Epithelial cell of esophagus (primary cell): ENCODE data around the gene ENOPH1.

Source experiments
- DNase-seq: peaks from one replicate; pipeline ENCODE4 v3.0.0; 2010; ENCODE audit warnings: low read depth
- H3K4me3 ChIP-seq: 2 replicates; pipeline ENCODE4 v1.5.1; 2011; ENCODE audit warnings: mild to moderate bottlenecking, low read length, control low read depth
- CTCF ChIP-seq: IDR thresholded peaks from 2 replicates; pipeline ENCODE4 v1.5.1; 2011; ENCODE audit warnings: low read depth, mild to moderate bottlenecking, low read length, control low read depth, inconsistent platforms; ENCODE audit not compliant: insufficient read depth; ENCODE audit errors: missing control alignments

The ENOPH1 gene

DNA sequence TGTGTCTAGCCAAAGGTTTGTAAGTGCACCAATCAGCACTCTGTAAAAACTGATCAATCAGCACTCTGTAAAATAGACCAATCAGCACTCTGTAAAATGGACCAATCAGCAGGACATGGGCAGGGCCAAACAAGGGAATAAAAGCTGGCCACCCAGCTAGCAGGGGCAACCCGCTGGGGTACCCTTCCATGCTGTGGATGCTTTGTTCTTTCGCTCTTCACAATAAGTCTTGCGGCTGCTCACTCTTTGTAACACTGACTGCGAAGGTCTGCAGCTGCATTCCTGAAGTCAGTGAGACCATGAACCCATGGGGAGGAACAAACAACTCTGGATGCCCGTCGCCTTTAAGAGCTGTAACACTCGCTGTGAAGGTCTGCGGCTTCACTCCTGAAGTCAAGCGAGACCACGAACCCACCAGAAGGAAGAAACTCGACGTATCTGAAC lies 14.4 kb upstream of the ENOPH1 start:
- no peak overlapping the region for H3K4me3 ChIP-seq
- TF ChIP-seq CTCF = no peak
- DNase-seq = no peak

- no peak for DNase-seq
- TF ChIP-seq CTCF = no peak
- no peak overlapping the region for H3K4me3 ChIP-seq
These were observed 10.9 kb upstream of the ENOPH1 start for GRCh38 chr4:82419451-82419850.

GRCh38 chr4:82421796-82422560 lies 8.4 kb upstream of the ENOPH1 start:
- TF ChIP-seq CTCF = no peak

GRCh38 chr4:82422616-82423015 lies 7.8 kb upstream of the ENOPH1 start:
- no peak overlapping the region for H3K4me3 ChIP-seq
- no peak for TF ChIP-seq CTCF
- no peak for DNase-seq

More at GRCh38 chr4:82421796-82422560, 8.4 kb upstream of the ENOPH1 start:
- no peak for DNase-seq
- H3K4me3 ChIP-seq = no peak overlapping the region

DNA sequence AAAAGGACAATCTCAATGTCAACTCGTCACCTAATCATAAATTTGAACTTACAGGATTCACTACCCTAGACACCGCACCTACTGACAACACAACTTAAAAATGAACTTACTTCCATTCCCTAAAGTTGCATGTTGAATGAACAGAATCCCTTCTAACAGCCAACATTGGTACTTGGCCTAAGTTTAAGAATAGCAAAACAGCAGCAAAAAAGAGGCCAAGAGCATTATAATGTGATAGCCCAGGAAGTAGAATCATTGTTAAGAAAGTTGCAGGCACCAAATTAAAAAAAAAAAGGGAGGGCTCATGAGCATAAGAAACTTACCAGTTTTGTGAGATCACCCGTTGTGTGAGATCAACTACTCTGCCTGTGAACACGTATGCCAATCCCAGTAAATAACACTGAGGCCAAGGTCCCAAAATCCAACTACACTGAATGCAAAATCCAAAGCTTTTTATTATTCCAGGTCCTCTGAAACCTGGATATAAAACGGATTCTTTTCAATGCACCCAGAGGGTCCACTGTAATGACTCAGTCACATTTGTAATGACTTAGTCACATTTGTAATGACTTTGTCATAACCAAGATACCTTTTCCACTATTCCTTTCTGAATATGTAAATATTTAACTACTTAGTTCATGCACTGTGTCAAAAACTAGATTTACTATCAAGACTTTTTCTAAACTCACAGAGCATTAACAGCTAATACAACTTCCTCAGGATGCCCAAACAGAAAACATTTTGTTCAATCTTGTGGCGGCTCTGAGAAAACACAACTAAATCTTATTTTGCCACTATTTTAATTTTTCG lies 6.9 kb upstream of the ENOPH1 start:
- no peak overlapping the region for H3K4me3 ChIP-seq
- no peak for TF ChIP-seq CTCF
- DNase-seq = peak; percentile 56

GRCh38 chr4:82425478-82425877 lies 4.9 kb upstream of the ENOPH1 start:
- no peak overlapping the region for H3K4me3 ChIP-seq
- no peak for DNase-seq
- no peak for TF ChIP-seq CTCF
